Measurements from ENCODE around the gene TWIST2.

Gene TWIST2

GRCh38 chr2:238949710-238950345, 101.9 kb downstream of the TWIST2 start:
- in situ Hi-C loops (cut with MboI; ENCODE audit: low sequenced_read_pairs) = no loop called here

- in situ Hi-C loops (cut with MboI; ENCODE audit: low sequenced_read_pairs) = no loop called here
These were observed 102.7 kb downstream of the TWIST2 start for GRCh38 chr2:238950551-238950950.

GRCh38 chr2:238952261-238952919, 104.5 kb downstream of the TWIST2 start:
- in situ Hi-C loops (cut with MboI; ENCODE audit: low sequenced_read_pairs) = no loop called here

GRCh38 chr2:238954841-238955591, 107.1 kb downstream of the TWIST2 start:
- in situ Hi-C loops (cut with MboI; ENCODE audit: low sequenced_read_pairs) = no loop called here

- in situ Hi-C loops (cut with MboI; ENCODE audit: low sequenced_read_pairs) = no loop called here
These were observed 108.0 kb downstream of the TWIST2 start for GRCh38 chr2:238955648-238956531.

GRCh38 chr2:238956676-238957075, 108.8 kb downstream of the TWIST2 start:
- in situ Hi-C loops (cut with MboI; ENCODE audit: low sequenced_read_pairs) = no loop called here

Measured in HL-60/S4 treated with phorbol 12-myristate 13-acetate at 8.2 ng/mL for 4 days and 3 days (cell line).